SH-SY5Y (cell line): Measurements from ENCODE around the gene TDRD9.

Experiments
- GATA2 ChIP-seq: IDR thresholded peaks from 2 replicates; pipeline ENCODE4 v1.6.1; 2011; ENCODE audit warnings: mild to moderate bottlenecking, low read depth, low read length
- GATA3 ChIP-seq: IDR thresholded peaks from 2 replicates; pipeline ENCODE4 v1.6.1; 2011; ENCODE audit warnings: low read depth, mild to moderate bottlenecking, low read length, moderate library complexity

DNA sequence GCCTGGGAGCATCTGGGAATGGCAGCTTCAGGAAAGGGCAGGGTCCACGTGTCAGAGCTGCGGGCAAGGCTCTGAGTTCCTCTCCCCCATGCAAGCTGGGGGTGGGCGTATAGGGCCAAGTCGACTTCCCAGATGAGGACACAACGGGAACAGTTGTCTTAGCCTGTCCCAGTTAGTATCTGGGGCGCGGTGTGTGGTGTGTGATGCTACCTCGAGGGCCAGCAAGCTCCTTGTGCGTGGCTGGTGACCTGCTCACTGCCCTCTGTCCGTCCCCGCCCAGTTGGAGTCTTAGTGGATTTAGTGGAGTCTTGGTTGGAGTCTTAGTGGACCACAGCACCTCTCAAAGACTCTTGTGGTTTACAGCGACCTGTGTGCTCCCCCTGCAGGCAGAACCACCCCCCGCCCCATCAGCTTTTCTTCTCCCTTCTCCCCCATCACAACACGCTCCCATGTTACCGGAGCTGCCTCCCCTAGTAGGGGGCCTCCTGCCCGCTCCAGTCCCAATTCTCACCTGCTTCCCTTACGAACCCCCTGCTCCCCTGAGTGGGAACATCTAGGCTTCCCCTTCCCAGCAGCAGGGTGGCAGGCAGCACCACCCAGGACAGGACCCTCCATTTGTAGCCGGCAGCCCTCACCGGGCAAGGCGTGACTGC, 165.9 kb downstream of the TDRD9 start:
- TF ChIP-seq GATA2 (no peak), GATA3 (no peak)
